GM12891 (cell line): ENCODE measurements around the gene PHKA2.

Experiments used
- PAX5 ChIP-seq: IDR thresholded peaks from 2 replicates; pipeline ENCODE4 v1.6.1; 2011; ENCODE audit warnings: low read length, moderate library complexity, mild to moderate bottlenecking; ENCODE audit not compliant: insufficient read depth, severe bottlenecking
- POLR2A ChIP-seq: IDR thresholded peaks from 2 replicates; pipeline ENCODE4 v1.6.1; 2011; ENCODE audit warnings: low read depth, low read length, control low read depth
- POLR2AphosphoS5 ChIP-seq: IDR thresholded peaks from 2 replicates; pipeline ENCODE4 v1.6.1; 2011; ENCODE audit warnings: low read depth, low read length, control low read depth
- POU2F2 ChIP-seq: IDR thresholded peaks from 2 replicates; pipeline ENCODE4 v1.6.1; 2011; ENCODE audit warnings: low read depth, mild to moderate bottlenecking, control low read depth, low read length, moderate library complexity
- SPI1 ChIP-seq: IDR thresholded peaks from 2 replicates; pipeline ENCODE4 v1.6.1; 2011; ENCODE audit warnings: low read depth, low read length, control low read depth
- TAF1 ChIP-seq: IDR thresholded peaks from 2 replicates; pipeline ENCODE4 v1.6.1; 2011; ENCODE audit warnings: low read depth, low read length, control low read depth

GRCh38 chrX:18964026-18964425 is 19.9 kb downstream of the PHKA2 start:
- TF ChIP-seq POLR2A (no peak), POLR2AphosphoS5 (no peak), SPI1 (no peak), TAF1 (no peak), PAX5 (no peak), POU2F2 (no peak)
